PC-9 (cell line): Measurements from ENCODE around the gene NUDT1.

Source experiments
- EZH2 ChIP-seq: fragments of 200-600 bp; sonication (generic); IDR thresholded peaks from 2 replicates; pipeline ENCODE4 v1.8.0; 2017; ENCODE audit warnings: antibody characterized with exemption, low read depth
- TF ChIP-seq, protein P1 (sequence below): fragments of 200-600 bp; sonication (generic); conservative IDR thresholded peaks from 2 replicates; pipeline ENCODE4 v1.6.1; 2017; ENCODE audit warnings: mixed run types, antibody characterized with exemption, mild to moderate bottlenecking, moderate library complexity

DNA sequence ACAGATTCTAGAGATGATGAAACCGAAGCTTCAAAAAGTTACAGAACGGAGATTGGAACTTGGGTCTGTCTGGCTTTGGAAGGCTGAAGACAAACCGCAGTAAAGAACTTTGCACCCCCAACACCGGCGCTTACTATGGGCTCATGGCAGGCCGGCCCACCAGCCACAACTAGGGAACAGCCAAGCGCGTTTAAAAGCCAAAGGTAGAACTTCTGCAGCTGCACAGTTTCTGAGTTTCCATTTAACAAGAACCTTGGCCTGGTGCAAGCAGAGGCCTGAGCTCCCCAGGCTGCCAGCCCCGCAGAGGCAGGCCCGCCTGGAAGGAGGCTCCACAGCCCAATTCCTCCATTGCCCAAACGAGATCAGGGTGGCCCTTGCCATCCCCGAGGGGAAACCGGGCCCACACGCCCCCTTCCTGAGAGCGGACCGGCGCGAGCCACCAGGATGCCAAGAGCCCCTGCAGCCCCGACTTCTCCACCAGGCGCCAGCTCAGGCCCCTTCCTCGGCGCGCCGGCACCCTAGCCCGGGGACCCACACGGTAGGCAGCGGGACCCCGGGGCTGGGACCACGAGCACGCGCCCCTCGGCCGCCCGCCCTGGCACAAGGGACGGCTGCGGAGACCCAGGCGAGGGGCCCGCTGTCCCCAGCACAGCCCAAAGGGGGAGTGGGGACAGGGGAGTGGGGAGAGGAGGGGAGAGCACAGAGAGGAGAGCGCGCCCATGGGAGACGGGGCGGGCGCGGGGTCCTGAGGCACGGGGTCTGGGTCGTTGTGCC, 9.8 kb upstream of the NUDT1 start:
- TF ChIP-seq, protein P1, sequence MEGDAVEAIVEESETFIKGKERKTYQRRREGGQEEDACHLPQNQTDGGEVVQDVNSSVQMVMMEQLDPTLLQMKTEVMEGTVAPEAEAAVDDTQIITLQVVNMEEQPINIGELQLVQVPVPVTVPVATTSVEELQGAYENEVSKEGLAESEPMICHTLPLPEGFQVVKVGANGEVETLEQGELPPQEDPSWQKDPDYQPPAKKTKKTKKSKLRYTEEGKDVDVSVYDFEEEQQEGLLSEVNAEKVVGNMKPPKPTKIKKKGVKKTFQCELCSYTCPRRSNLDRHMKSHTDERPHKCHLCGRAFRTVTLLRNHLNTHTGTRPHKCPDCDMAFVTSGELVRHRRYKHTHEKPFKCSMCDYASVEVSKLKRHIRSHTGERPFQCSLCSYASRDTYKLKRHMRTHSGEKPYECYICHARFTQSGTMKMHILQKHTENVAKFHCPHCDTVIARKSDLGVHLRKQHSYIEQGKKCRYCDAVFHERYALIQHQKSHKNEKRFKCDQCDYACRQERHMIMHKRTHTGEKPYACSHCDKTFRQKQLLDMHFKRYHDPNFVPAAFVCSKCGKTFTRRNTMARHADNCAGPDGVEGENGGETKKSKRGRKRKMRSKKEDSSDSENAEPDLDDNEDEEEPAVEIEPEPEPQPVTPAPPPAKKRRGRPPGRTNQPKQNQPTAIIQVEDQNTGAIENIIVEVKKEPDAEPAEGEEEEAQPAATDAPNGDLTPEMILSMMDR, result no peak
- TF ChIP-seq EZH2, result no peak
